ENCODE measurements around the gene TPI1. TPM values are rescaled to one million over a fixed set of nuclear protein-coding genes. Genes with fewer than 3 reads are reported as not detected.
"Not testable (repeated sequence)": the region's sequence is repeated elsewhere in the genome, so short reads cannot be mapped to it uniquely, and the experiment has no call there.

The TPI1 gene
- total and polyA plus RNA-seq, 2 experiments from 2014 or later = 1,963 to 4,448 TPM

DNA sequence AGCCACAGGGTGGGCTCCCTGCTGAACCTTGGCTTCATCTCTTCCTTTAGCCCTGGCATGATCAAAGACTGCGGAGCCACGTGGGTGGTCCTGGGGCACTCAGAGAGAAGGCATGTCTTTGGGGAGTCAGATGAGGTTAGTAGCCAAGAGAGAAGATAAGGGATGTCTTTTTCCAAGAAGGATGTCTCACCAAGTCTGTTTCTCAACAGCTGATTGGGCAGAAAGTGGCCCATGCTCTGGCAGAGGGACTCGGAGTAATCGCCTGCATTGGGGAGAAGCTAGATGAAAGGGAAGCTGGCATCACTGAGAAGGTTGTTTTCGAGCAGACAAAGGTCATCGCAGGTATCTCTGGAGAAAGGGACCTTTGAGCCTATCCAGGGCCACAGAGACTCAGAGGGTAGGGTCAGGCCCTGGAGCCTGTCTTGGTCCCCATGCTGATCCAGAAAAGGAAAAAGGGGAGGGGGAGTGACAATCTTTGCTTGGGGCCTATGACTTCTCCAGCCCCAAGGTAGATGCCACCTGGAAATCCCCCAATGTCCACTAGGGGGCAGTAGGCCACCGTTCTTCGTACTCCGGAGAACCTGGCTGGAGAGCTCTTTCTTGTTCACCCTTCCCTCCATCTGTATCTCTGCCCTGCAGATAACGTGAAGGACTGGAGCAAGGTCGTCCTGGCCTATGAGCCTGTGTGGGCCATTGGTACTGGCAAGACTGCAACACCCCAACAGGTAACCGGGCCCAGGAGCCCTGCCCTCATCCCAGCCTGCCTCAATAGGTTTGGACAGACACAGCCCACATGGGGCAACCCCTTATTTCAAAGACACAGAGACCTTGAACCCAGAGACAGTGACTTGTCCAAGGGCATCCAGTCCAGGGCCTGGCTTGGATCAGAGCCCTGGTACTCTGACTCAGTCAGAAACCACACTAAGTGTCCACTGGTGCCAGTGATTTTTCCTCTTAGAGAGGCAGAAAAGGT lies 2.0 kb downstream of the TPI1 start:
- H3K9me3 ChIP-seq (ENCODE audit: low read depth) = no peaks in the 10 kb centered on the region
- no peaks in the 10 kb centered on the region for H3K27me3 ChIP-seq
- H3K36me3 ChIP-seq = peaks cover 29% of the 10 kb centered on the region
- H3K4me1 ChIP-seq (ENCODE audit: low read depth) = peaks cover 12% of the 10 kb centered on the region
- TF ChIP-seq, protein P1, sequence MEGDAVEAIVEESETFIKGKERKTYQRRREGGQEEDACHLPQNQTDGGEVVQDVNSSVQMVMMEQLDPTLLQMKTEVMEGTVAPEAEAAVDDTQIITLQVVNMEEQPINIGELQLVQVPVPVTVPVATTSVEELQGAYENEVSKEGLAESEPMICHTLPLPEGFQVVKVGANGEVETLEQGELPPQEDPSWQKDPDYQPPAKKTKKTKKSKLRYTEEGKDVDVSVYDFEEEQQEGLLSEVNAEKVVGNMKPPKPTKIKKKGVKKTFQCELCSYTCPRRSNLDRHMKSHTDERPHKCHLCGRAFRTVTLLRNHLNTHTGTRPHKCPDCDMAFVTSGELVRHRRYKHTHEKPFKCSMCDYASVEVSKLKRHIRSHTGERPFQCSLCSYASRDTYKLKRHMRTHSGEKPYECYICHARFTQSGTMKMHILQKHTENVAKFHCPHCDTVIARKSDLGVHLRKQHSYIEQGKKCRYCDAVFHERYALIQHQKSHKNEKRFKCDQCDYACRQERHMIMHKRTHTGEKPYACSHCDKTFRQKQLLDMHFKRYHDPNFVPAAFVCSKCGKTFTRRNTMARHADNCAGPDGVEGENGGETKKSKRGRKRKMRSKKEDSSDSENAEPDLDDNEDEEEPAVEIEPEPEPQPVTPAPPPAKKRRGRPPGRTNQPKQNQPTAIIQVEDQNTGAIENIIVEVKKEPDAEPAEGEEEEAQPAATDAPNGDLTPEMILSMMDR (IDR thresholded peaks at IDR 0.05; ENCODE audit: low read depth, low read length) = peak; percentile 86
- peak overlapping the region; percentile 86 for H3K27ac ChIP-seq
- H3K4me3 ChIP-seq = peak overlapping the region; percentile 97
- DNase-seq (ENCODE audit: low read depth in 1 of 2, low spot score in 1 of 2) = peak; percentile 80 to 90

DNA sequence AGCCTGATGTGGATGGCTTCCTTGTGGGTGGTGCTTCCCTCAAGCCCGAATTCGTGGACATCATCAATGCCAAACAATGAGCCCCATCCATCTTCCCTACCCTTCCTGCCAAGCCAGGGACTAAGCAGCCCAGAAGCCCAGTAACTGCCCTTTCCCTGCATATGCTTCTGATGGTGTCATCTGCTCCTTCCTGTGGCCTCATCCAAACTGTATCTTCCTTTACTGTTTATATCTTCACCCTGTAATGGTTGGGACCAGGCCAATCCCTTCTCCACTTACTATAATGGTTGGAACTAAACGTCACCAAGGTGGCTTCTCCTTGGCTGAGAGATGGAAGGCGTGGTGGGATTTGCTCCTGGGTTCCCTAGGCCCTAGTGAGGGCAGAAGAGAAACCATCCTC lies 3.0 kb downstream of the TPI1 start:
- peaks cover 22% of the 10 kb centered on the region for H3K36me3 ChIP-seq
- not testable (repeated sequence) for H3K27me3 ChIP-seq; DNase-seq (ENCODE audit: low read depth in 1 of 2, low spot score in 1 of 2); H3K9me3 ChIP-seq (ENCODE audit: low read depth); H3K4me3 ChIP-seq
- H3K4me1 ChIP-seq (ENCODE audit: low read depth) = peaks cover 12% of the 10 kb centered on the region
- peak overlapping the region; percentile 21 for H3K27ac ChIP-seq

DNA sequence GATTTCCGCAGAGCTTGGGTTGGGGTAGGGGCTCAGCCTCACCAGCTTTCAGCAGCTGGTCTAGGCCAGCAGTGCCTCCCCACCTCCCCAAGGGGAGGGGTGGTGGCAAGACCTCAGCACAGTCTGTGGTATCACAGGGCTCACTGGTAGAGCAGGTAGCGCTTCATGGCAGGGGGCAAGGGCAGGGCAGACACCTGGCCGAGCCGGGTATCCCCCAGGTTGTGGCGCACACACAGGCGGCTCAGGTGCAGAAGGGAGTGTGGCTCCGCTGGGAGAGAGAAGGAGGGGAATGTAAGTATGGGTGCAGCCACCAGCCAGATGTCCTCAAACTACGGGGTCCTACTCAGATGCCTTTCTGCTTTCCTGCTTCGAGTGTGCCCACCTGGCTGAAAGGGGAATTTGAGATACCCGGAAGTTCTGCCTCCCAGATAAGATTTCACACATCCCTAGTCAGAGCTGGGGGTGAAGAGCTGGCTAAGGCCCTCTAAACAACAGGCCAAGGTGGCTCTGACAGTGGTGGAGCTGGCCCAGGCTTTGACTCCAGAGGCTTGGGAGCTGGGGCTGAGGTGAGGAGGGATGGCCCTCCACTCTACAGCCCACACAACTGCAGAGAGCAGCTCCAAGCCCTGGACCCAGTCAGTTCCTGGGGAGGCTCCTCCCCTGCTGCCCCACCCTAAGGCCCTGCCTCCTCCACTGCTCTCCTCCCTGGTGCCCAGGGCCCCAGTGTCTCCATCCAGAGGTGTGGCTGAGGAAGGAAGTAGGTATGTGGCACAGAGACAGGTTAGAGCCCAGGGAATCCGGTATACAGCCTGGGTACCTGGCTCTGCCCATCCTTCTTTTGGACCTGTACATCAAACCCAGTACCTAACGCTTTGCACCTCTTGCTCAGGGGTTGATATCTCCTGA lies 4.0 kb downstream of the TPI1 start:
- H3K27me3 ChIP-seq = no peaks in the 10 kb centered on the region
- DNase-seq (ENCODE audit: low read depth in 1 of 2, low spot score in 1 of 2) = peak in 1 of 2 donors; percentile 21
- TF ChIP-seq, protein P1 (IDR thresholded peaks at IDR 0.05; ENCODE audit: low read depth, low read length) = no peak
- H3K27ac ChIP-seq = peak overlapping the region; percentile 21
- H3K36me3 ChIP-seq = peaks cover 19% of the 10 kb centered on the region
- no peak overlapping the region for H3K4me3 ChIP-seq
- H3K4me1 ChIP-seq (ENCODE audit: low read depth) = peaks cover 12% of the 10 kb centered on the region
- H3K9me3 ChIP-seq (ENCODE audit: low read depth) = no peaks in the 10 kb centered on the region

DNA sequence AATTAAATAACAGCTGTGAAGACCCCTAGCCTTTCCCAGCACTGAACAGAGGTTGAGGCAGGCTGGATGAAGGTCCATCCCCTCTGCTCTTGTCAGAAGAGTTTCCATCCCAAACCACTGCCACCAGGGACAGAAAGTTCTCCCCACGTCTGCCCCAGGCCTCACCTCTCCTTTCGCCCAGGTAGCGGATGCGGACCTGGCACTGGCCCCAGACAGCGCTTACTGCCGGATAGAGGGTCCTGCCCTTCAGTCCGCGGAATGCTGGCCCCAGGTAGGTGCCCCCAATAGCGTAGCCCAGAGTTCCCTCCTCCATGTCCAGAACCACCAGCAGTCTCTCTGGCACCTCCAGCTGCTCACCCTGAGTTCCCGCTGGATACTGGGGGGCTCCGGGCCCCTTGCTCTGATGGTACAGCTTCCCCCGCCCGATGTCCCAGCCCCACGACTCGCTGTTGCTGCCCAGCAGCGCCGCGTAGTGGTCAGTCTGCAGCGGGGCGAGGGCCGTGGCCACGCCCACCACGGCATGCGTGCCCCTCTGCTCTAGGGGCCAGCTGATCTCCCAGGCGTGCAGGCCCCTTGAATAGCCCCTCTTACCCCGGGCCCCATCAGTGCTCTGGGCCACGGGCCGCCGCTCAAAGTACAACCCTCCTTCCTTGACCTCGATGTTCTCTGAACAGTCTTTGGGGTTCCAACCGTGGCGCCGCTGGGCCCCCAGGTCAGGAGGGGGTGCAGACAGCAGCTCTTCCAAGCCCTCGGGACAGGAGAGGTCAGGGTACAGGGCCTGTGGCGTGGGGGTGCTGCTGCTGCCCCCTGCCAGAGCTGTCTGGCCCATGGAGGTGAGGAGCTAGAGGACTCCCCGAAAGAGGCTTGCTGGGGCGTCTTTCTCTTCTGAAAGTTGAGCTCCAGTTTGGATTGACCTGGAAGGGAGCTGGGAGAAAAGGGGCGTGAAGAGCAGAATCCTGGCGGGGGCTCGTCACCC lies 5.0 kb downstream of the TPI1 start:
- TF ChIP-seq, protein P1 (IDR thresholded peaks at IDR 0.05; ENCODE audit: low read depth, low read length) = peak; percentile 98
- H3K4me1 ChIP-seq (ENCODE audit: low read depth) = peaks cover 12% of the 10 kb centered on the region
- DNase-seq (ENCODE audit: low read depth in 1 of 2, low spot score in 1 of 2) = peak; percentile 79 to 91

DNA sequence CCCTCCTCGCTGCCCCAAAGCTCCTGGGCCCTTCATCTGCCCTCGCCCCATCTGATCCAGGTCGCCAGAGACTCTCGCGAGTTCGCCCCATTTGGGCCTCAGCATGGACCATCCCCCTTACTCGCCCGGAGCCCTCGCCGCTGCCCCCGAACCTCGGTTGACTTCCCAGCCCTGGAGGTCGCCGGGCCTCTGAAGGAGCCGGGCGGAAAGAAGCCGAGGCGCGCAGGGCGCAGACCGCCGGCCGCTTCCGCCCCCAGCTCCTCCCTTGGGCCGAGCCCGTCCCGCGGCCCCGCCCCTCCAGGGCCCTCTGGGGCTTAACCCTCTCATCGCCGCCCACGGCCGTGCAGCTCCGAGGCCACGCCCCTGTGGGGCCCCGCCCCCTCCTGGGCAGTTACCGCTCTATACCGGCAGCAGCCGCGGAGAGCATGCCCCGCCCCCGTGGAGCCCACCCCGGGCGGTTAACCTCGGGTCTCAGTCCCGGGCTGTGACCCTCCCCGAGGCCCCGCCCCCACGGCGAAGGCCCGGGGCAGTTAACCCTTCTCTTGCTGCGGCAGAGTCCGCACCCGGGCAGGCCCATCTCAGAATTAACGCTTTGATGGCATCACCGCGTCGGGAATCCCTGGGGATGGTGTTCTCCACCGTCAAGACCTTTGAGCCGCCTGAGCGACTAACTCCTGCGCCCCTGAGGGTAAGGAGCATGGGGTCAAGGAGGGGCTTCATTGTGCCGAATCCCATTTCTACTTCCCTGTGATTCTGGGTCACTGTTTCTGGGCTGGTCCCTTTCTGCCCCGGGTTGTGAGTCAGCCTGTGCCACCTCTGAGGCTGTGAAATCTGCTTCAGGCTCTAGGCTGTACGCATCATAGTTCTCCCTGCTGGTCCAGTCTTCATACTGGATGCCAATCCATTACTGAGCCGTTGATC lies 6.0 kb downstream of the TPI1 start, which contains the start of gene SPSB2:
Gene SPSB2 (minus strand): TSS at position 210 of the 921 bp plus-strand sequence. CDS start 402 bp downstream, outside the sequence.
- peak within 1 kb of the TSS; percentile 69 for H3K27ac ChIP-seq
- peak; percentile 97 to 100 for DNase-seq (ENCODE audit: low read depth in 1 of 2, low spot score in 1 of 2)
- H3K27me3 ChIP-seq = no peaks in the 10 kb centered on the region
- peaks cover 12% of the 10 kb centered on the region for H3K4me1 ChIP-seq (ENCODE audit: low read depth)
- H3K36me3 ChIP-seq = peaks cover 19% of the 10 kb centered on the region
- H3K9me3 ChIP-seq (ENCODE audit: low read depth) = no peaks in the 10 kb centered on the region
- H3K4me3 ChIP-seq = peak within 1 kb of the TSS; percentile 57
- TF ChIP-seq, protein P1 (IDR thresholded peaks at IDR 0.05; ENCODE audit: low read depth, low read length) = no peak

More for the DNA sequence above, 5.0 kb downstream of the TPI1 start:
- H3K9me3 ChIP-seq (ENCODE audit: low read depth) = no peaks in the 10 kb centered on the region
- H3K4me3 ChIP-seq = peak overlapping the region; percentile 57
- peak overlapping the region; percentile 69 for H3K27ac ChIP-seq
- H3K27me3 ChIP-seq = no peaks in the 10 kb centered on the region
- peaks cover 19% of the 10 kb centered on the region for H3K36me3 ChIP-seq

DNA sequence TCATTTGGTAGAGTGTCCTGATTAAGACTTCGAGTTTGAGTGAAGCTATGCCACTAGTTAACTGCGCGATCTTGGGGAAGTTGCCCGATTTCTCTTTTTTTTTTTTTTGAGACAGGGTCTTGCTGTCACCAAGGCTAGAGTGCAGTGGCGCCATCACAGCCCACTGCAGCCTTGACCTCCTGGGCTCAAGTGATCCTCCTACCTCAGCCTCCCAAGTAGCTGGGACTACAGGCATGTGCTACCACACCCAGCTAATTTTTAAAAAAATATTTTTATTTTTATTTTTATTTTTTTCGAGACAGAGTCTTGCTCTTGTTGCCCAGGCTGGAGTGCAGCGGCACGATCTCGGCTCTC lies 6.7 kb downstream of the TPI1 start:
- not testable (repeated sequence) for H3K4me1 ChIP-seq (ENCODE audit: low read depth); DNase-seq (ENCODE audit: low read depth in 1 of 2, low spot score in 1 of 2); H3K9me3 ChIP-seq (ENCODE audit: low read depth); H3K27me3 ChIP-seq
- Histone ChIP-seq H3K27ac (peak overlapping the region; percentile 69), H3K36me3 (peaks cover 18% of the 10 kb centered on the region), H3K4me3 (peak overlapping the region; percentile 57)

DNA sequence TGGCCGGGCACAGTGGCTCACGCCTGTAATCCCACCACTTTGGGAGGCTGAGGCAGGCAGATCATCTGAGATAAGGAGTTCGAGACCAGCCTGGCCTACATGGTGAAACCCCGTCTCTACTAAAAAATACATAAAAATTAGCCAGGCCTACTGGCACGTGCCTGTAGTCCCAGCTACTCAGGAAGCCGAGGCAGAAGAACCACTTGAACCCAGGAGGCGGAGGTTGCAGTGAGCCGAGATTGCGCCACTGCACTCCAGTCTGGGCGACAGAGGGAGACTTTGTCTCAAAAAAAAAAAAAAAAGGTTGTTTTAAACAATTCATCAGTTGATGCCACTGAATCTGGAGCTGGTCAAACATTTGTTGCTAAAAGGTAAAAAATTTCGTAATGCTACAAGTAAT lies 12.5 kb downstream of the TPI1 start:
- not testable (repeated sequence) for H3K4me1 ChIP-seq (ENCODE audit: low read depth); H3K27me3 ChIP-seq; DNase-seq (ENCODE audit: low read depth in 1 of 2, low spot score in 1 of 2); H3K36me3 ChIP-seq; H3K4me3 ChIP-seq; H3K9me3 ChIP-seq (ENCODE audit: low read depth); H3K27ac ChIP-seq

All from cardiac muscle cell (in vitro differentiated cells and primary cell).